Liver (tissue), 3 donors: Measurements from ENCODE around the gene NUP214.

ENCODE experiments used
- FOXA1 ChIP-seq: IDR thresholded peaks from 2 replicates; pipeline ENCODE4 v1.6.1; 2016; ENCODE audit warnings: antibody characterized with exemption
- GABPA ChIP-seq, 2 donors: IDR thresholded peaks in 1 of 2; conservative IDR thresholded peaks in 1 of 2; 2 replicates each; pipeline ENCODE4 v1.6.1; 2016; ENCODE audit warnings: antibody characterized with exemption in 2 of 2, mild to moderate bottlenecking in 1 of 2, moderate library complexity in 1 of 2
- JUND ChIP-seq, 2 donors: IDR thresholded peaks; 2 replicates each; pipeline ENCODE4 v1.6.1; 2016; ENCODE audit warnings: antibody characterized with exemption in 2 of 2
- NR2F2 ChIP-seq: IDR thresholded peaks from 2 replicates; pipeline ENCODE4 v1.6.1; 2016; ENCODE audit warnings: antibody characterized with exemption
- RAD21 ChIP-seq, 2 donors: IDR thresholded peaks; 2 replicates each; pipeline ENCODE4 v1.6.1; 2016; ENCODE audit warnings: antibody characterized with exemption in 2 of 2, mild to moderate bottlenecking in 2 of 2
- TAF1 ChIP-seq: conservative IDR thresholded peaks from 2 replicates; pipeline ENCODE4 v1.6.1; 2016; ENCODE audit warnings: antibody characterized with exemption, mild to moderate bottlenecking
- YY1 ChIP-seq: IDR thresholded peaks from 2 replicates; pipeline ENCODE4 v1.6.1; 2016; ENCODE audit warnings: antibody characterized with exemption, mild to moderate bottlenecking
- TF ChIP-seq, protein P1 (sequence below): fragments of 150-350 bp; IDR thresholded peaks from 2 replicates; pipeline ENCODE4 v1.5.1; 2017; ENCODE audit warnings: improper control_type of control experiment, low read depth, low read length; ENCODE audit not compliant: missing input control
- TF ChIP-seq, protein P2 (sequence below): IDR thresholded peaks from 2 replicates; pipeline ENCODE4 v1.6.1; 2016; ENCODE audit warnings: antibody characterized with exemption
- TF ChIP-seq, protein P3 (sequence below): IDR thresholded peaks from 2 replicates; pipeline ENCODE4 v1.6.1; 2016; ENCODE audit warnings: antibody characterized with exemption
- donor health status: healthy.
- donor health status: healthy.

DNA sequence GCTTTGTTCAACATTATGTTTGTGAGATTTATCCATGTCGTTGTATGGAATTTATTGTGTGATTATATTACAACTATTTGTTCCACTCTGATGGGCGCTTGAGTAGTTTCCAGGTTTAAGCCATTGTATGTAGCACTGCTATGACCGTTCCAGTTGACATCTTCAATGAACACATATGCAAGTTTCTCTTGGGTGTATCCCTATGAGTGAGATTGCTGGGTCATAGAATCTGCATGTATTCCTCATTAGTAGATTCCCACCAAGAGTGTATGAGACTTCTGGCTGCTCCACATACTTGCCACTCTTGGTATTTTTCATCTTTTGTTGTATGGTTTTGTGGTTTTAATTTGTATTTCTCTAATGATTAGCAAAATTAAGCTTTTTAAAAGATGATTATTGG lies 22.9 kb downstream of the NUP214 start:
- TF ChIP-seq, protein P1, sequence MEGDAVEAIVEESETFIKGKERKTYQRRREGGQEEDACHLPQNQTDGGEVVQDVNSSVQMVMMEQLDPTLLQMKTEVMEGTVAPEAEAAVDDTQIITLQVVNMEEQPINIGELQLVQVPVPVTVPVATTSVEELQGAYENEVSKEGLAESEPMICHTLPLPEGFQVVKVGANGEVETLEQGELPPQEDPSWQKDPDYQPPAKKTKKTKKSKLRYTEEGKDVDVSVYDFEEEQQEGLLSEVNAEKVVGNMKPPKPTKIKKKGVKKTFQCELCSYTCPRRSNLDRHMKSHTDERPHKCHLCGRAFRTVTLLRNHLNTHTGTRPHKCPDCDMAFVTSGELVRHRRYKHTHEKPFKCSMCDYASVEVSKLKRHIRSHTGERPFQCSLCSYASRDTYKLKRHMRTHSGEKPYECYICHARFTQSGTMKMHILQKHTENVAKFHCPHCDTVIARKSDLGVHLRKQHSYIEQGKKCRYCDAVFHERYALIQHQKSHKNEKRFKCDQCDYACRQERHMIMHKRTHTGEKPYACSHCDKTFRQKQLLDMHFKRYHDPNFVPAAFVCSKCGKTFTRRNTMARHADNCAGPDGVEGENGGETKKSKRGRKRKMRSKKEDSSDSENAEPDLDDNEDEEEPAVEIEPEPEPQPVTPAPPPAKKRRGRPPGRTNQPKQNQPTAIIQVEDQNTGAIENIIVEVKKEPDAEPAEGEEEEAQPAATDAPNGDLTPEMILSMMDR, result no peak
- no peak for TF ChIP-seq RAD21 (IDR thresholded peaks at IDR 0.05)
- no peak for TF ChIP-seq JUND (IDR thresholded peaks at IDR 0.05)
- no peak for TF ChIP-seq YY1
- TF ChIP-seq TAF1, result no peak
- TF ChIP-seq, protein P2, sequence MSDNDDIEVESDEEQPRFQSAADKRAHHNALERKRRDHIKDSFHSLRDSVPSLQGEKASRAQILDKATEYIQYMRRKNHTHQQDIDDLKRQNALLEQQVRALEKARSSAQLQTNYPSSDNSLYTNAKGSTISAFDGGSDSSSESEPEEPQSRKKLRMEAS, result no peak
- TF ChIP-seq GABPA (IDR thresholded peaks at IDR 0.05 in 1 of 2, conservative IDR thresholded peaks at IDR 0.05 in 1 of 2), result no peak
- TF ChIP-seq, protein P3, sequence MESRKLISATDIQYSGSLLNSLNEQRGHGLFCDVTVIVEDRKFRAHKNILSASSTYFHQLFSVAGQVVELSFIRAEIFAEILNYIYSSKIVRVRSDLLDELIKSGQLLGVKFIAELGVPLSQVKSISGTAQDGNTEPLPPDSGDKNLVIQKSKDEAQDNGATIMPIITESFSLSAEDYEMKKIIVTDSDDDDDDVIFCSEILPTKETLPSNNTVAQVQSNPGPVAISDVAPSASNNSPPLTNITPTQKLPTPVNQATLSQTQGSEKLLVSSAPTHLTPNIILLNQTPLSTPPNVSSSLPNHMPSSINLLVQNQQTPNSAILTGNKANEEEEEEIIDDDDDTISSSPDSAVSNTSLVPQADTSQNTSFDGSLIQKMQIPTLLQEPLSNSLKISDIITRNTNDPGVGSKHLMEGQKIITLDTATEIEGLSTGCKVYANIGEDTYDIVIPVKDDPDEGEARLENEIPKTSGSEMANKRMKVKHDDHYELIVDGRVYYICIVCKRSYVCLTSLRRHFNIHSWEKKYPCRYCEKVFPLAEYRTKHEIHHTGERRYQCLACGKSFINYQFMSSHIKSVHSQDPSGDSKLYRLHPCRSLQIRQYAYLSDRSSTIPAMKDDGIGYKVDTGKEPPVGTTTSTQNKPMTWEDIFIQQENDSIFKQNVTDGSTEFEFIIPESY, result no peak
- TF ChIP-seq FOXA1, result no peak
- TF ChIP-seq NR2F2, result no peak
